Measurements from ENCODE around the gene NUTM2F. TPM values are rescaled to one million over a fixed set of nuclear protein-coding genes. Genes with fewer than 3 reads are reported as not detected.

The NUTM2F gene, protein sequence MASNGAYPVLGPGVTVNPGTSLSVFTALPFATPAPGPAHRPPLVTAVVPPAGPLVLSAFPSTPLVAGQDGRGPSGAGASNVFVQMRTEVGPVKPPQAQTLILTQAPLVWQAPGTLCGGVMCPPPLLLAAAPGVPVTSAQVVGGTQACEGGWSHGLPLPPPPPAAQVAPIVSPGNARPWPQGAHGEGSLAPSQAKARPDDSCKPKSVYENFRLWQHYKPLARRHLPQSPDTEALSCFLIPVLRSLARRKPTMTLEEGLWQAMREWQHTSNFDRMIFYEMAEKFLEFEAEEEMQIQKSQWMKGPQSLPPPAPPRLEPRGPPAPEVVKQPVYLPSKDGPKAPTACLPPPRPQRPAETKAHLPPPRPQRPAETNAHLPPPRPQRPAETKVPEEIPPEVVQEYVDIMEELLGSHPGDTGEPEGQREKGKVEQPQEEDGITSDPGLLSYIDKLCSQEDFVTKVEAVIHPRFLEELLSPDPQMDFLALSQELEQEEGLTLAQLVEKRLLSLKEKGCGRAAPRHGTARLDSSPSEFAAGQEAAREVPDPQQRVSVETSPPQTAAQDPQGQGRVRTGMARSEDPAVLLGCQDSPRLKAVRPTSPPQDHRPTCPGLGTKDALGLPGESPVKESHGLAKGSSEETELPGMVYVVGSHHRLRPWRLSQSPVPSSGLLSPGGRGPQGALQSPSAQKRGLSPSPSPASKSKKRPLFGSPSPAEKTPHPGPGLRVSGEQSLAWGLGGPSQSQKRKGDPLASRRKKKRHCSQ
- total RNA-seq = not detected in 2 replicates

DNA sequence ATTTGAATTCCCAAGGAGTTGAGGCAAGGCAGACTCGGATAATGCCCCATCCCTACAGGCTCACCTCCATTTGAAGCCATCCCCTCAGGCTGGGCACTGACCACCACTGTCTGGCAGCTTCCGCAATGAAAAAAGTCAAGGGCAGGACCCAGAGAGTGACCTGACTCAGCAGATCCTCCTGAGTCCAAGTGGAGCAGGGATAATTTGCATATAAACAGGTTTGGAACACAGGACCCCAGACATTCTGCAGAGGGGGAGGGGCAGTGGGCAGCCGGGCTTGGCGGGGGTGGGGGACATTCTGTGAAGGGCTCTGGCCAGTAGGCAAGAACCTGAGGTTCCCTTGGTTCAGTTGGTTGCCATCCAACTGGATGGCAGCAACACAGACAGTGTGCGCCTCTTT, at the start of gene NUTM2F:
NUTM2F (minus strand) TSS at position 101 of the 400 bp plus-strand sequence; CDS start at position 80, 21 bp downstream.

Other genes starting within 250 kb of the NUTM2F start
- gene PTPDC1, start 244.2 kb downstream of the NUTM2F start, total RNA-seq = 15.0 and 16.8 TPM in 2 replicates
- gene ZNF169, start 69.3 kb downstream of the NUTM2F start, total RNA-seq = 5.6 and 8.0 TPM in 2 replicates
- gene PCAT7, start 226.4 kb upstream of the NUTM2F start, total RNA-seq = 0.07 TPM in 1 of 2 replicates, not detected in the other

Data from thoracic aorta endothelial cell (primary cell).